HT1080 (cell line): Measurements from ENCODE around the gene BTBD17. TPM values are rescaled to one million over a fixed set of nuclear protein-coding genes. Genes with fewer than 3 reads are reported as not detected.
"Not testable (repeated sequence)": the region's sequence is repeated elsewhere in the genome, so short reads cannot be mapped to it uniquely, and the experiment has no call there.

Experiments used
- DNase-seq: peaks from one replicate; pipeline ENCODE4 v3.0.0-alpha.2; 2015; ENCODE audit warnings: low read depth
- polyA plus RNA-seq, 2 experiments: library from polyadenylated mRNA; depleted of rRNA; stranded (reverse); fragments of >200 nt; gene quantifications; 2 replicates each; pipeline ENCODE4 v1.2.3, GENCODE V29; 2015
- total RNA-seq: library from RNA; depleted of rRNA; stranded (reverse); fragments of >200 nt; shearing (Covaris generic); gene quantifications from 2 replicates; pipeline ENCODE4 v1.2.3, GENCODE V29; 2014; rRNA removed

Gene BTBD17
- total RNA-seq = not detected in 2 replicates
- polyA plus RNA-seq (2015; cell fraction: cytosol; rRNA removed) = not detected in 2 replicates
- polyA plus RNA-seq (2015; cell fraction: nucleus; rRNA removed) = 0.16 TPM in 1 of 2 replicates, not detected in the other

GRCh38 chr17:74361230-74362068 is at the start of gene BTBD17:
BTBD17 (minus strand) TSS chr17:74361868; CDS start chr17:74361819, 49 bp downstream.
- DNase-seq = no peak

- no peak for DNase-seq
Measured at GRCh38 chr17:74410001-74410443, 48.4 kb upstream of the BTBD17 start.

GRCh38 chr17:74408815-74409214 is 47.1 kb upstream of the BTBD17 start:
- no peak for DNase-seq

- DNase-seq = peak; percentile 24
Measured at GRCh38 chr17:74408262-74408661, 46.6 kb upstream of the BTBD17 start.

GRCh38 chr17:74407384-74407783 is 45.7 kb upstream of the BTBD17 start:
- no peak for DNase-seq

GRCh38 chr17:74405311-74405710 is 43.6 kb upstream of the BTBD17 start:
- DNase-seq = not testable (repeated sequence)

GRCh38 chr17:74404789-74405188 is 43.1 kb upstream of the BTBD17 start:
- no peak for DNase-seq

- DNase-seq = no peak
Measured at GRCh38 chr17:74404218-74404617, 42.5 kb upstream of the BTBD17 start.

- DNase-seq = no peak
Measured at GRCh38 chr17:74403512-74404137, 42.0 kb upstream of the BTBD17 start.

GRCh38 chr17:74402048-74402447 is 40.4 kb upstream of the BTBD17 start:
- DNase-seq = no peak

- no peak for DNase-seq
Measured at GRCh38 chr17:74396567-74396966, 34.9 kb upstream of the BTBD17 start.

- no peak for DNase-seq
Measured at GRCh38 chr17:74394977-74395376, 33.3 kb upstream of the BTBD17 start.

GRCh38 chr17:74394275-74394950 is 32.7 kb upstream of the BTBD17 start:
- DNase-seq = no peak

- DNase-seq = no peak
Measured at GRCh38 chr17:74393346-74393942, 31.8 kb upstream of the BTBD17 start.

GRCh38 chr17:74392848-74393247 is 31.2 kb upstream of the BTBD17 start:
- no peak for DNase-seq

- no peak for DNase-seq
Measured at GRCh38 chr17:74391771-74392170, 30.1 kb upstream of the BTBD17 start.

GRCh38 chr17:74390680-74391653 is 29.3 kb upstream of the BTBD17 start:
- no peak for DNase-seq

GRCh38 chr17:74389937-74390679 is 28.4 kb upstream of the BTBD17 start:
- no peak for DNase-seq

GRCh38 chr17:74389084-74389753 is 27.6 kb upstream of the BTBD17 start:
- DNase-seq = no peak
